Neural cell (in vitro differentiated cells): ENCODE results near the gene PPP3CB. TPM values are rescaled to one million over a fixed set of nuclear protein-coding genes. Genes with fewer than 3 reads are reported as not detected.

Source experiments
- H2AFZ ChIP-seq: fragments of 200-600, 300-800 bp; sonication (generic), shearing (Covaris generic); 2 replicates; pipeline ENCODE4 v1.6.0; 2014; ENCODE audit warnings: low read depth, mild to moderate bottlenecking, antibody characterized with exemption, low read length, moderate library complexity
- H3F3A ChIP-seq: fragments of 200-600 bp; shearing (Covaris generic); 2 replicates; pipeline ENCODE4 v1.6.1; 2016; ENCODE audit warnings: mild to moderate bottlenecking, moderate library complexity, mixed read lengths, antibody characterized with exemption, low read length; ENCODE audit not compliant: insufficient read depth, poor library complexity, severe bottlenecking
- H3K27ac ChIP-seq: fragments of 200-600, 300-800 bp; sonication (generic), shearing (Covaris generic); 2 replicates; pipeline ENCODE4 v1.5.1; 2014; ENCODE audit warnings: mild to moderate bottlenecking, low read length, moderate library complexity
- H3K27me3 ChIP-seq: fragments of 300-800, 200-600 bp; sonication (generic), shearing (Covaris generic); 2 replicates; pipeline ENCODE4 v1.6.0; 2014; ENCODE audit warnings: mild to moderate bottlenecking, low read depth, low read length, moderate library complexity; ENCODE audit not compliant: insufficient read depth
- H3K36me3 ChIP-seq: fragments of 300-800, 200-600 bp; sonication (generic), shearing (Covaris generic); 2 replicates; pipeline ENCODE4 v1.5.1; 2014; ENCODE audit warnings: mild to moderate bottlenecking, antibody characterized with exemption, low read length, moderate library complexity; ENCODE audit not compliant: insufficient read depth
- H3K4me2 ChIP-seq: fragments of 300-800, 200-600 bp; sonication (generic), shearing (Covaris generic); 2 replicates; pipeline ENCODE4 v1.6.0; 2014; ENCODE audit warnings: mild to moderate bottlenecking, low read length
- H3K4me3 ChIP-seq: fragments of 300-800, 200-600 bp; sonication (generic), shearing (Covaris generic); 2 replicates; pipeline ENCODE4 v1.5.1; 2014; ENCODE audit warnings: mild to moderate bottlenecking, low read length, moderate library complexity
- H3K79me2 ChIP-seq: fragments of 200-600 bp; shearing (Covaris generic); replicated peaks from 2 replicates; pipeline ENCODE4 v1.6.0; 2014; ENCODE audit warnings: mild to moderate bottlenecking, low read length, moderate library complexity; ENCODE audit not compliant: insufficient read depth
- H3K9ac ChIP-seq: fragments of 300-800, 200-600 bp; sonication (generic), shearing (Covaris generic); 2 replicates; pipeline ENCODE4 v1.6.1; 2016; ENCODE audit warnings: mild to moderate bottlenecking, low read length, mixed read lengths
- H3K9me2 ChIP-seq: fragments of 200-600 bp; shearing (Covaris generic); 2 replicates; pipeline ENCODE4 v1.6.1; 2016; ENCODE audit warnings: mild to moderate bottlenecking, low read length, mixed read lengths; ENCODE audit not compliant: insufficient read depth
- H3K9me3 ChIP-seq: fragments of 200-600, 300-800 bp; sonication (generic), shearing (Covaris generic); 2 replicates; pipeline ENCODE4 v1.6.1; 2016; ENCODE audit warnings: mild to moderate bottlenecking, mixed run types, low read length, moderate library complexity, mixed read lengths
- H4K20me1 ChIP-seq: fragments of 200-600 bp; shearing (Covaris generic); 2 replicates; pipeline ENCODE4 v1.6.1; 2016; ENCODE audit warnings: mild to moderate bottlenecking, mixed run types; ENCODE audit not compliant: insufficient read depth
- EP300 ChIP-seq: fragments of 450-650 bp; conservative IDR thresholded peaks from 2 replicates; pipeline ENCODE4 v1.6.1; 2014; ENCODE audit warnings: antibody characterized with exemption, mild to moderate bottlenecking, moderate library complexity; ENCODE audit not compliant: poor library complexity, severe bottlenecking
- EZH2 ChIP-seq: fragments of 200-600, 300-800 bp; shearing (Covaris generic), sonication (generic); IDR thresholded peaks from 2 replicates; pipeline ENCODE4 v1.6.1; 2014; ENCODE audit warnings: antibody characterized with exemption, low read length, borderline replicate concordance, mild to moderate bottlenecking; ENCODE audit not compliant: insufficient read depth, poor library complexity, severe bottlenecking
- MXI1 ChIP-seq: fragments of 450-650 bp; conservative IDR thresholded peaks from 2 replicates; pipeline ENCODE4 v1.6.1; 2014; ENCODE audit warnings: antibody characterized with exemption, mild to moderate bottlenecking; ENCODE audit not compliant: poor library complexity, severe bottlenecking
- POLR2AphosphoS5 ChIP-seq: IDR thresholded peaks from 2 replicates; pipeline ENCODE4 v1.6.1; 2012
- RAD21 ChIP-seq: fragments of 450-650 bp; conservative IDR thresholded peaks from 2 replicates; pipeline ENCODE4 v1.6.1; 2014; ENCODE audit warnings: antibody characterized with exemption, mild to moderate bottlenecking, moderate library complexity
- SMC3 ChIP-seq: fragments of 450-650 bp; conservative IDR thresholded peaks from 2 replicates; pipeline ENCODE4 v1.6.1; 2014; ENCODE audit warnings: antibody characterized with exemption, mild to moderate bottlenecking, moderate library complexity; ENCODE audit not compliant: poor library complexity
- TAF1 ChIP-seq: IDR thresholded peaks from 2 replicates; pipeline ENCODE4 v1.6.1; 2012; ENCODE audit warnings: low read depth
- polyA plus RNA-seq: library from polyadenylated mRNA; depleted of rRNA; stranded (reverse); fragments of >200 nt; gene quantifications from 2 replicates; pipeline ENCODE4 v1.2.3, GENCODE V29; 2014
- TF ChIP-seq, protein P1 (sequence below): fragments of 450-650 bp; IDR thresholded peaks from 2 replicates; pipeline ENCODE4 v1.5.1; 2014; ENCODE audit warnings: antibody characterized with exemption, mild to moderate bottlenecking, moderate library complexity; ENCODE audit not compliant: poor library complexity, severe bottlenecking
- TF ChIP-seq, protein P2 (sequence below): IDR thresholded peaks from 2 replicates; pipeline ENCODE4 v1.6.1; 2012; ENCODE audit warnings: borderline replicate concordance

The PPP3CB gene
- polyA plus RNA-seq, 1 donor from 2014 or later, result 101 TPM

DNA sequence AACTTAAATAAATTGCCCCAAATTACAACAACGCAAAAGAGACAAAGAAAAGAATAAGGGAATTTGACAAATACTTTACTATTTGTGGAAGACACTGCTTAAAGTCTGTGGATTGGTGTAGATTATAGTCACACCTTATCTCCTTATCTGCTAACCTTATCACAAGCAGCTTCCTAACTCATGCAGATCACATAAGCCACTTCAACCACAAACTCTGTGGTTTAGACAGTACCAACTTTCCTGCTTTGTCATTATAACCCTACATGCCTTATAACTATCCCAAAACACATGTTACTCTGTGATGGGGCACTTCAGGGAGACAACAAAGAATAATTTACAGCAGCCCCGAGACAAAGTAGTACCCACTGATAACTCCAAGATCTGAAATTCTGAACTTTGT lies 41.5 kb upstream of the PPP3CB start:
- Histone ChIP-seq H3K9me3 (no peaks in the 10 kb centered on the region), H3K27ac (no peak overlapping the region), H3K27me3 (no peaks in the 10 kb centered on the region), H3K4me2 (no peak overlapping the region), H3K79me2 (no peaks in the 10 kb centered on the region), H2AFZ (no peak overlapping the region), H3K4me3 (no peak overlapping the region), H3K36me3 (no peaks in the 10 kb centered on the region), H3K9me2 (no peaks in the 10 kb centered on the region), H3F3A (no peaks in the 10 kb centered on the region), H3K9ac (no peak overlapping the region), H4K20me1 (no peaks in the 10 kb centered on the region)
- TF ChIP-seq EZH2 (no peak), SMC3 (no peak), MXI1 (no peak), RAD21 (no peak), EP300 (no peak), TAF1 (no peak), POLR2AphosphoS5 (no peak)
- TF ChIP-seq, protein P1, sequence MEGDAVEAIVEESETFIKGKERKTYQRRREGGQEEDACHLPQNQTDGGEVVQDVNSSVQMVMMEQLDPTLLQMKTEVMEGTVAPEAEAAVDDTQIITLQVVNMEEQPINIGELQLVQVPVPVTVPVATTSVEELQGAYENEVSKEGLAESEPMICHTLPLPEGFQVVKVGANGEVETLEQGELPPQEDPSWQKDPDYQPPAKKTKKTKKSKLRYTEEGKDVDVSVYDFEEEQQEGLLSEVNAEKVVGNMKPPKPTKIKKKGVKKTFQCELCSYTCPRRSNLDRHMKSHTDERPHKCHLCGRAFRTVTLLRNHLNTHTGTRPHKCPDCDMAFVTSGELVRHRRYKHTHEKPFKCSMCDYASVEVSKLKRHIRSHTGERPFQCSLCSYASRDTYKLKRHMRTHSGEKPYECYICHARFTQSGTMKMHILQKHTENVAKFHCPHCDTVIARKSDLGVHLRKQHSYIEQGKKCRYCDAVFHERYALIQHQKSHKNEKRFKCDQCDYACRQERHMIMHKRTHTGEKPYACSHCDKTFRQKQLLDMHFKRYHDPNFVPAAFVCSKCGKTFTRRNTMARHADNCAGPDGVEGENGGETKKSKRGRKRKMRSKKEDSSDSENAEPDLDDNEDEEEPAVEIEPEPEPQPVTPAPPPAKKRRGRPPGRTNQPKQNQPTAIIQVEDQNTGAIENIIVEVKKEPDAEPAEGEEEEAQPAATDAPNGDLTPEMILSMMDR, result no peak
- TF ChIP-seq, protein P2, sequence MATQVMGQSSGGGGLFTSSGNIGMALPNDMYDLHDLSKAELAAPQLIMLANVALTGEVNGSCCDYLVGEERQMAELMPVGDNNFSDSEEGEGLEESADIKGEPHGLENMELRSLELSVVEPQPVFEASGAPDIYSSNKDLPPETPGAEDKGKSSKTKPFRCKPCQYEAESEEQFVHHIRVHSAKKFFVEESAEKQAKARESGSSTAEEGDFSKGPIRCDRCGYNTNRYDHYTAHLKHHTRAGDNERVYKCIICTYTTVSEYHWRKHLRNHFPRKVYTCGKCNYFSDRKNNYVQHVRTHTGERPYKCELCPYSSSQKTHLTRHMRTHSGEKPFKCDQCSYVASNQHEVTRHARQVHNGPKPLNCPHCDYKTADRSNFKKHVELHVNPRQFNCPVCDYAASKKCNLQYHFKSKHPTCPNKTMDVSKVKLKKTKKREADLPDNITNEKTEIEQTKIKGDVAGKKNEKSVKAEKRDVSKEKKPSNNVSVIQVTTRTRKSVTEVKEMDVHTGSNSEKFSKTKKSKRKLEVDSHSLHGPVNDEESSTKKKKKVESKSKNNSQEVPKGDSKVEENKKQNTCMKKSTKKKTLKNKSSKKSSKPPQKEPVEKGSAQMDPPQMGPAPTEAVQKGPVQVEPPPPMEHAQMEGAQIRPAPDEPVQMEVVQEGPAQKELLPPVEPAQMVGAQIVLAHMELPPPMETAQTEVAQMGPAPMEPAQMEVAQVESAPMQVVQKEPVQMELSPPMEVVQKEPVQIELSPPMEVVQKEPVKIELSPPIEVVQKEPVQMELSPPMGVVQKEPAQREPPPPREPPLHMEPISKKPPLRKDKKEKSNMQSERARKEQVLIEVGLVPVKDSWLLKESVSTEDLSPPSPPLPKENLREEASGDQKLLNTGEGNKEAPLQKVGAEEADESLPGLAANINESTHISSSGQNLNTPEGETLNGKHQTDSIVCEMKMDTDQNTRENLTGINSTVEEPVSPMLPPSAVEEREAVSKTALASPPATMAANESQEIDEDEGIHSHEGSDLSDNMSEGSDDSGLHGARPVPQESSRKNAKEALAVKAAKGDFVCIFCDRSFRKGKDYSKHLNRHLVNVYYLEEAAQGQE, result no peak

DNA sequence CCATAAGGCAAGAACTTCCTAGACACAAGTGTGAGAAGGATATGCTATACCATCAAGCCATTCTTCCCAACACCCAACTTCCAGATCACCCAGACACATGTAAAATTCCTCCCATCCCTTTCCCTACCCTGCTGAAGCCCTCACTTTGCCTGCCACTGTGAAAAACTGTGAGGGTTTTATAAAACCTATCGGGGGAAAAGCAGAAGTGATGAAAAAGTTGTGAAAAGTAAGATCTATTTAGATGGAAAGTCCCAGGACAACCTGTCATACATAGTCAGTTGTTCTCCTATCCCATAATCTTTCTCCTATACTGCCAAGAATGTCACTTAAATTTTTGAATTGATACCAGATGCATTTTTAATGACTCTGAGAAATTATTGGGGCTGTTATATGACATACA lies 39.0 kb upstream of the PPP3CB start:
- Histone ChIP-seq H3K9ac (no peak overlapping the region), H2AFZ (no peak overlapping the region), H3K27me3 (no peaks in the 10 kb centered on the region), H4K20me1 (no peaks in the 10 kb centered on the region), H3K9me3 (no peaks in the 10 kb centered on the region), H3F3A (no peaks in the 10 kb centered on the region), H3K9me2 (no peaks in the 10 kb centered on the region), H3K4me3 (no peak overlapping the region), H3K79me2 (no peaks in the 10 kb centered on the region), H3K36me3 (no peaks in the 10 kb centered on the region), H3K4me2 (no peak overlapping the region), H3K27ac (no peak overlapping the region)
- TF ChIP-seq EZH2 (no peak), EP300 (no peak), TAF1 (no peak), RAD21 (no peak), SMC3 (no peak), POLR2AphosphoS5 (no peak), MXI1 (no peak)
- TF ChIP-seq, protein P1, result no peak
- TF ChIP-seq, protein P2, result no peak
